GM18870 (cell line): Measurements from ENCODE around the gene OR5B2.
"Not testable (repeated sequence)": the region's sequence is repeated elsewhere in the genome, so short reads cannot be mapped to it uniquely, and the experiment has no call there.

ENCODE experiments used
- ATAC-seq: cut with Tn5 transposase; IDR thresholded peaks from one replicate; pipeline ENCODE4 v1.9.1; 2021; ENCODE audit warnings: moderate library complexity; ENCODE audit not compliant: unreplicated experiment

The OR5B2 gene

GRCh38 chr11:58428021-58428420, at the start of gene OR5B2:
TSS of gene OR5B2 (minus strand) at chr11:58428121. CDS start at chr11:58423261, 4,860 bp downstream.
- no peak for ATAC-seq

DNA sequence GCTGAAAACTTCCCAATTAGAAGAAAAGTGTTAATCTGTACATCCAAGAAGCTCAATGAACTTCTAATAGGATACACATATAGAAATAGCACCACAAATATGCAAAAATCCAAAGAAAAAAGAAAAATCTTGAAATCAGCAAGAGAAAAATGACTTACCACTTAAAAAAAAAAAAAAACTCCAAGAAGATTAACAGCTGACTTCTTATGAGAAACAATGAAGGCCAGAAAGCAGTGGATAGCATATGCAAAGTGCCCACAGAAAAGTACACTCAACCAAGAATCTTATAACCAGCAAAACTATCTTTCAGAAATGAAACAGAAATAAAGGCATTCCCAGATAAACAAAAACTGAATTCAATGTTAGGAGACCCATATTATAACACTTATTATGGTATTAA, 44.0 kb upstream of the OR5B2 start:
- ATAC-seq: no peak

DNA sequence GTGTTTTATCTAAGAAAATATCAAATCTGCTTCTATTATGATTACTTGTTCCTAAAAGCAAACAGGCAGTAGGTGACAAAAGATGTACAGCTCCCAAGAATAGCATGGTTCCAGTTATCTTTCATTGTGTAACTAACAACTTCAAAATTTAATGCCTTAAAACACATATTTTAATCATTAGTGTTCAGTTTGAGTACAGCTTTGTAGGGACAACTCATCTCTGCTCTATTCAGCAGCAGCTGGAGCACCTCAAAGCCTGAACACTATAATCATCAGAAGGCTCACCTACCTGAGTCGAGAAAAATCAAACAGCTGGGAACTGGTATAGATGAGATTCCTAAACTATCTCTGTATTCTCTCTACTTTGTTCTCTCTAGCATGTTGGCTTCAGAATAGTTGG, 38.4 kb upstream of the OR5B2 start:
- no peak for ATAC-seq

DNA sequence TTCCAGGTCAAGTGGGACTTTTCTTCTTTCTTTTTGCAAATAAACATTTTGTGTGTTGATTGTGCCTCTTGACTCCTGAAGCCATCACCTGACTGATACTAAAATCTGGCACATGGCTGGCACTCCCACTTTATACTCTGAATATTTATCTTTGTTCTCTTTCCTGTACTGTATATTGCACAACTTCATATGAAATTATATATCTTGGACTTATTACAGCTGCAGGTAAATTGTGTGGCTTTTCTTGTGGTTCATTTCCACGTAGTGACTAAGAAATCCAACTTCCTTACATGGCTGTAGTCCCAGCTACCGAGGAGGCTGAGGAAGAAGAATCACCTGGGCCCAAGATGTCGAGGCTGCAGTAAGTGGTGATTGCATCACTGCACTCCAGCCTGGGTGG, 37.8 kb upstream of the OR5B2 start:
- ATAC-seq: no peak

DNA sequence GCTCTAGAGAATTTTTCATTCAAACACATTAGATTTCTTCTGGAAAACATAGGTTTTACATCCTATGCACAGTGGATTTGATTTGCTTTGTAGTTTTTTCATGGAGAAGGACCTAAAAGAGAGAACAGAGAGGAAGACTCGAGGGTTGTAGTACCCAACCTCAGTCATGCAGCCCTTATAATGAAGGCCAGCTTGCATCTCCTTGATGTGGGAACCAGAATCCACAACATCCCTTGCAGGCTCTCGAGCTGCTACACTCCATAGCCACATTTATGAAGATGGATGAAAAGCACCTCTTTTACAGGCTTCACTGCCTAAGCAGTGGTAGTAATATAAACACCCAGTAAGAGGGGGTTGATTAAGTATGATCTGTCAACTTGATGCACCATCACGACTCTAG, 23.7 kb upstream of the OR5B2 start:
- ATAC-seq: no peak

GRCh38 chr11:58446294-58446693, 18.4 kb upstream of the OR5B2 start:
- no peak for ATAC-seq

DNA sequence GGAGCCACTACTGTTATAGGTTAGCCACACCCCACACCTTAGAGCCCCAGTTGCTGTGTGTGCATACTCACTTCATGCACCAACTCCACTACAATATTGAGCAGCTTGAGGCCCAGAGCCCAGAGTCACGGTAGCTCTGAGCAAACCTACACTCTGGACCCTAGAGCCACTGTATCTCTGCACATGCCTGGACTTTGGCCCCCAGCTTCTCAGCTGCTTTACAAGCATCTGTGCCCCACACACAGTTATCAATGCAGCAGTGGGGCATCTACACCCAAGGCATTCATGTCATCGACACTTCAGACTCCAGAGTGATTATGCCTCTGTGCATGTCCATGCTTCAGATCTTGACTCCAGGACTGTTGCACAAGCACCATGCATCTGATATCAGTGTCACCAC, 16.4 kb upstream of the OR5B2 start:
- ATAC-seq: no peak

DNA sequence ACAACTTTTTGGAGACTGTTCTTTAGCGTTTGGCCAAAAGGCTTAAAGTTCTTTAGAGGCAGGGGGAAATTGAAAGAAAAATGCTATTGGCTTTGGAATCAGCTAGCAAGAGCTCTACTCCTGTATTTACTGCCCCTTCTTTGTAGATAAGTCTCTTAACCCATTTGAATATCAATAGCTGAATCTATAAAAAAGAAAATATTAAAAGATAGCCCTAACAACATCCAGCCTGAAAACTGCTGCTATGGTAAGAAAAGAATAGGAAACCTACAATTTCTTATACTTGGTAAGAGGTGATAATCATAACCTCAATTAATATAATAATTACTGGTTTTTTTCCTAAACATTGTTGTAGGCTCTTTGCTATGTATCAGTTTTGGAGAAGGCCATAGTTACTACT, 14.2 kb upstream of the OR5B2 start, which contains the start of gene OR5B12:
Gene OR5B12 (minus strand): TSS at position 101 of the 400 bp plus-strand sequence. CDS start 2,085 bp downstream, outside the sequence.
- no peak for ATAC-seq

- ATAC-seq: no peak
Measured at GRCh38 chr11:58438486-58438885, 10.6 kb upstream of the OR5B2 start.

DNA sequence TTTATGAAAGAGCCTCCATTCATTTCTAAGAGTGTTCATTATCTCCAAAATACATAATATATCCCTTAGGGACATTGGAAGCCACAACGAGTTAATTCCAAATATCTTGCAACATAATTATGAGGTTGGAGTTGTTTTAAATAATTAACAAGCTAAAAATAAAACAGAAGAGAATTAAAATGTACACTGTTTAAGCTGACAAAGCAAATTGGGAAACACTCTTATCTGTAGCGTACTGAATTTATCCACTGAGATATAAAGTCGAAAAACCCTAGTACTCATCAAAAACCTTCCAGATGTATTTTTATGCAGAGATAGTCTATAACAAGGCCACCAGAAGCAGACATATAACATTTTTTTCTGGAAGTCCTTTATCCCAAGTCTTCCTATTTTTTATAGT, 6.3 kb upstream of the OR5B2 start:
- no peak for ATAC-seq

DNA sequence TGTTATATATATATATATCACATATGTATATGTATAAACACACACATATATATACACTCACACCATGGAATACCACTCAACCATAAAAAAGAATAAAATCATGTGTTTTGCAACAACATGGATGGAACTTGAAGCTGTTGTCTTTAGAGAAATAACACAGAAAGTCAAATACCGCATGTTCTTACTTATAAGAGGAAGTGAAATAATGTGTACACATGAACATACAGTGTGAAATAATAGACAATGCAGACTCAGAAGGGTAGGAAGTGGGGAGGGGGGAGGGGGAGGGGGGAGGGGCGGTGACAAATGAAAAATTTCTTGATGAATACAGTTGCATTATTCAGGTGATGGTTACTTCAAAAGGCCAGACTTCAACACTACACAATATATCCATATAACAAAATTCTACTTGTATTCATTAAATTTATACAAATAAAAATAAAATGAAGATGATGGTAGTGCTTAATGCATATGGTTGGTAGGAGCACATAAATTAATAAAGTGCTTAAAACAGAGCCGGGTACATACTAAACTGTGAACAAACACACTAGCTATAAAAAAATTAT, 5.8 kb upstream of the OR5B2 start:
- no peak for ATAC-seq

GRCh38 chr11:58429273-58429672, 1.4 kb upstream of the OR5B2 start:
- ATAC-seq: no peak

DNA sequence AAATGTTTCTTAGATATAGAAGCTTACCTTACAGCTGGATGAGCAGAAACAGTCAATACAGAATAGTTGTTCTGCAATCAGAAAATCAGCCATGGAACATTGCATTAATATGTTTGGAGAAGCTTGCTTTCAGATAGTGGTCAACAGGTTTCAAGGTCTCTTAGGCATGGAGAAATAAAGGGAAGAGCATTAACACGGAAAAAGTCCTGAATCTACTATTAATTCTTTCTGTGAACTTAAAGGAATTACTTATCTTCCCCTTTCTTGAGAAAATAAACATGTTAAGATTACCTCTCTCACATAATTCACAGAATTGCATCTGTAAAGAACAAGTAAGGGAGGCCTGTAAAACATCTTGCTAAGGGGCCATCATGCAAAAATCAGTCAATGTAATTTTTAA, 21.1 kb downstream of the OR5B2 start, which contains the start of gene OR5B3:
Gene OR5B3 (minus strand): TSS at position 101 of the 400 bp plus-strand sequence. CDS start 3,465 bp downstream, outside the sequence.
- no peak for ATAC-seq

GRCh38 chr11:58399622-58400021, 28.3 kb downstream of the OR5B2 start:
- not testable (repeated sequence) for ATAC-seq

DNA sequence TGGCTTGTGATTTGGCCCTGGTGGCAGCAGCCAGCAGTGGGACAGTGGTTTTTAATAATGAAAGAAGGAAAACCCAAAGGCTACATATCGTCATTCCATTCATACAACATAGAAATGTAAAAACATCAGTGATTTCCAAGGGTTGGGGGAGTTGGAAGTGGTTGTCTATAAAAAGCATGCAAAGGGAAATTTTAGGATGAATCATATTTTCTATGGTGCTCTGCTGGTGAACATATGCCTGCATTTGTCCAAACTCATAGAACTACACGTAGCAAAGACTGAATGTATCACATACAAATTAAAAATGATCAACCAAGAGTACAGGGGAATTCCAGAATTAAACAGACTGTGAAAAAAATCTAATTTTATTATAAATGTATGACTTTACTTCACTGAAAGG, 32.3 kb downstream of the OR5B2 start:
- no peak for ATAC-seq

DNA sequence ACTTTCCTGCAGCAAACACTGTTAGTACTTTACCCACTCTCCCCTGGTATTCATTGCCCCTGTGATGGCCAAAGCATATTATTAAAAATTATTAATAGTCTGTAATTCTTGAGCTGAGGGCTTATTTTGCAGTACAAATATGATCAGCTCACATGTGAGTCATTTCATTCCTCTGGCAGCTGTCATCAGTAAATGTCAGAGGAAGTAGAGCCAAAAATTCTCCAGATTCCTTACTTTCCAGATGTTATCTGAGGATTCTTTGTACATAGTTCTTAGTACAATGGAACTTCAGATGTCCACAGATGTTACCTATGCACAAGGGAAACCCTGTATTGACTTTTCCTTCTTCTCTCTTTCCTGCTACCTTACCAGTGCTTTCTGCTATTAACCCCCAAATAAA, 33.7 kb downstream of the OR5B2 start:
- no peak for ATAC-seq

- ATAC-seq: no peak
Measured at GRCh38 chr11:58392746-58393145, 35.2 kb downstream of the OR5B2 start.

DNA sequence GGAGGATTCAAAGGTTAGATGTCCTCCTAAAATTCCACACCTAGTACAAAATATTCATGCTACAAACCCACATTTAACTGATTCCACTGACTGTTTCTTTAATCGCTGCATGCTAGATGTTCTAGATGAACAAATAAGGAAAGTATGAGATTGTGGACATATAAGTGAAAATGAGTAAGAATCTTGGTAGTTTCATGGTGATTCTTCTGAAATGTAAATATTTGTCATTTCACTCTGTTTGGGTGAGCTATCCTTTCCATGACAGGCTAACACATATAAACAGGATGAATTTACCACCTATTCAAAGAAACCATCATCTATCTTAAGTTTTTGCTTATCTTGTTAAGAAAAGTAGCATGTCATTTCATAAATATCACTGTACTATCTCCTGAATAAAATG, 36.0 kb downstream of the OR5B2 start:
- ATAC-seq: no peak

GRCh38 chr11:58390551-58391063, 37.3 kb downstream of the OR5B2 start:
- no peak for ATAC-seq
